ENCODE data around the gene CFD. TPM values are rescaled to one million over a fixed set of nuclear protein-coding genes. Genes with fewer than 3 reads are reported as not detected.

The CFD gene
- total RNA-seq, 2 experiments from 2014 or later = 0.60 to 1.4 TPM

- ATAC-seq (no peak), DNase-seq (no peak)
- ChIA-PET CTCF (interaction anchor here (1.1 kb wide), 1 partner anchor 104 kb away, joined by 3 read pairs; no protein-coding TSS in a partner anchor), POLR2A (interaction anchor here (0.7 to 1.2 kb wide), 2 partner anchors 12 kb away, joined by 3 read pairs; no protein-coding TSS in a partner anchor)
- Mint-ChIP-seq H3K9me3 (no peaks in the 10 kb centered on the region), H3K27me3 (no peaks in the 10 kb centered on the region), H3K4me3 (no peak overlapping the region), H3K27ac (no peak overlapping the region), H3K4me1 (ENCODE audit: low read depth) (peaks cover 12% of the 10 kb centered on the region), H3K36me3 (ENCODE audit: low read depth) (peaks cover 9% of the 10 kb centered on the region)
- no peak for TF ChIP-seq CTCF (IDR thresholded peaks at IDR 0.05)
- intact Hi-C loops (cut with micrococcal nuclease) = no loop called here
Measured at GRCh38 chr19:897442-898039, 38.1 kb downstream of the CFD start.

- no peak overlapping the region for H3K27ac Mint-ChIP-seq
- TF ChIP-seq CTCF (IDR thresholded peaks at IDR 0.05) = no peak
- H3K4me1 Mint-ChIP-seq (ENCODE audit: low read depth) = peaks cover 13% of the 10 kb centered on the region
- intact Hi-C loops (cut with micrococcal nuclease) = no loop called here
- peaks cover 9% of the 10 kb centered on the region for H3K36me3 Mint-ChIP-seq (ENCODE audit: low read depth)
- H3K27me3 Mint-ChIP-seq = no peaks in the 10 kb centered on the region
- DNase-seq (peak; percentile 57), ATAC-seq (peak; percentile 28)
- no peak overlapping the region for H3K4me3 Mint-ChIP-seq
- ChIA-PET CTCF (no interaction called here), POLR2A (interaction anchor here (1.2 kb wide), 1 partner anchor 11 kb away, joined by 3 read pairs; no protein-coding TSS in a partner anchor)
- H3K9me3 Mint-ChIP-seq = no peaks in the 10 kb centered on the region
Measured at GRCh38 chr19:898663-899062, 39.2 kb downstream of the CFD start.

GRCh38 chr19:899336-900042 is 40.0 kb downstream of the CFD start:
- DNase-seq (no peak), ATAC-seq (no peak)
- peaks cover 12% of the 10 kb centered on the region for H3K36me3 Mint-ChIP-seq (ENCODE audit: low read depth)
- no peaks in the 10 kb centered on the region for H3K27me3 Mint-ChIP-seq
- H3K4me1 Mint-ChIP-seq (ENCODE audit: low read depth) = peaks cover 19% of the 10 kb centered on the region
- H3K9me3 Mint-ChIP-seq = no peaks in the 10 kb centered on the region
- ChIA-PET CTCF (no interaction called here), POLR2A (no interaction called here)
- H3K4me3 Mint-ChIP-seq = no peak overlapping the region
- H3K27ac Mint-ChIP-seq = no peak overlapping the region
- intact Hi-C loops (cut with micrococcal nuclease) = no loop called here
- TF ChIP-seq CTCF (IDR thresholded peaks at IDR 0.05) = no peak

GRCh38 chr19:900043-900301 is 40.5 kb downstream of the CFD start:
- H3K27ac Mint-ChIP-seq = no peak overlapping the region
- peaks cover 20% of the 10 kb centered on the region for H3K4me1 Mint-ChIP-seq (ENCODE audit: low read depth)
- ATAC-seq (peak; percentile 19), DNase-seq (no peak)
- intact Hi-C loops (cut with micrococcal nuclease) = no loop called here
- TF ChIP-seq CTCF (IDR thresholded peaks at IDR 0.05) = no peak
- peaks cover 12% of the 10 kb centered on the region for H3K36me3 Mint-ChIP-seq (ENCODE audit: low read depth)
- CTCF ChIA-PET = no interaction called here
- H3K4me3 Mint-ChIP-seq = no peak overlapping the region
- no peaks in the 10 kb centered on the region for H3K27me3 Mint-ChIP-seq
- H3K9me3 Mint-ChIP-seq = no peaks in the 10 kb centered on the region
- POLR2A ChIA-PET = no interaction called here

GRCh38 chr19:900302-901111 is 41.0 kb downstream of the CFD start:
- Mint-ChIP-seq H3K27ac (no peak overlapping the region), H3K4me1 (ENCODE audit: low read depth) (peaks cover 21% of the 10 kb centered on the region), H3K36me3 (ENCODE audit: low read depth) (peaks cover 12% of the 10 kb centered on the region), H3K4me3 (no peak overlapping the region), H3K27me3 (no peaks in the 10 kb centered on the region), H3K9me3 (no peaks in the 10 kb centered on the region)
- TF ChIP-seq CTCF (IDR thresholded peaks at IDR 0.05) = no peak
- ATAC-seq (peak; percentile 65), DNase-seq (peak; percentile 48)
- intact Hi-C loops (cut with micrococcal nuclease) = no loop called here
- CTCF ChIA-PET = no interaction called here
- POLR2A ChIA-PET = no interaction called here

All from activated CD8-positive, alpha-beta T cell treated with anti-CD3 and anti-CD28 coated beads for 36 hours (primary cell).